GM21447 (cell line): ENCODE results near the gene HPGDS.
"Not testable (repeated sequence)": the region's sequence is repeated elsewhere in the genome, so short reads cannot be mapped to it uniquely, and the experiment has no call there.

Source experiments
- ATAC-seq: cut with Tn5 transposase; IDR thresholded peaks from one replicate; pipeline ENCODE4 v1.9.1; 2021; ENCODE audit not compliant: unreplicated experiment

Gene HPGDS

DNA sequence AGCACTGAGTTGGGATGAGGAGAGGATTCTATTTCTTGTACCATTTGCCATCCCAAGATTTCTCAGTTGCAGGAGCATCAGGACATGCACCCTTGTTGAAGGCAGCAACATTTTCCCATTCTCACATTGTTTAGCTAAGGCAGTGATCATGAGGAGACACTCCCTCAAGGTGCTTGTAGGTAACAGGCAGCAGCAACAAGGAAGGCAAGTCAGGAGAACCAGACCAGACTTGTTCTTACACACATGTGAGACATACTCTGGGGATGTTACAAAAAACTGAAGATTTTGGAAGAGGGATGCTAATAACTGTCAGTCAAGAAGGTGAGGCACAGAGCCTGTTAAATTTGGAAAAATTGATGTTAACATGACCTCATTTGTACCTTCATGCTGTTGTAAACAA, 15.5 kb upstream of the HPGDS start:
- ATAC-seq = no peak

DNA sequence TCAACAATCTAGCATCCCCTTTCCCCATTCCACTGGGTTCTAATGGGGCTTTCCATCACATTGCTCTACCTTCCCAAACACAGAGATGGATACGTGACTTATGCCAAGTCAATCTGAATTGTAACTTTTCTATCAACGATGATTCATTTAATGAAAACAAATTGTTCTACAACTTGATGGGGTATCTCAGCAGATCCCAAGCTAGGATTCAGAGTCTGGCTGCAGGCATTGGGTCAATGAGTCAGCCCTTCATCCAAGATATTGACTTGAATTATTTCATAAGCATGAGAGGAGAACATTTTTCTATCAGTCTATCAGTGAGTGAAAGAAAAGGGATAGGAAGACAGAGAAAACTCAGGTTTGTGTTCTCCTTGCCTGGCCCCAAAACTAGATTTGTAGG, 15.0 kb upstream of the HPGDS start:
- no peak for ATAC-seq

DNA sequence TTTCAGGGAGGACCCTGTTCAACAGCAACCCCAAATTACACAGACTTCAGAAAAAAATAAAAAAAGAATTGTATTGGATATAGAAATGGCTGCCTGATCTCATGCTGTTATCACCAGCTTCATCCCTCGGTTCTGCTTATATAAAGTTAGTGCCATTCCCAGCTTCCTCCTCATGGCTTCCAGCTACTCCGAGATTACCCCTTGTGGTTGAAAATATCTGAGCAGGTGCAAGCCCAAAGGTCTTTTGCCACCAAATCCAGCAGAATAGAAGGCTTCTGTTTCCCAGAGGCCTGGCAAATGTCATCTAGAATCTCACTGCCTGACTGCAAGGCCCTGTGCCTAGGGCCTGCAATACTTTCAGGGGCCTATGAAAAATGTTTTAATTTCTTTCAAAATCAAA, 13.8 kb upstream of the HPGDS start:
- no peak for ATAC-seq

DNA sequence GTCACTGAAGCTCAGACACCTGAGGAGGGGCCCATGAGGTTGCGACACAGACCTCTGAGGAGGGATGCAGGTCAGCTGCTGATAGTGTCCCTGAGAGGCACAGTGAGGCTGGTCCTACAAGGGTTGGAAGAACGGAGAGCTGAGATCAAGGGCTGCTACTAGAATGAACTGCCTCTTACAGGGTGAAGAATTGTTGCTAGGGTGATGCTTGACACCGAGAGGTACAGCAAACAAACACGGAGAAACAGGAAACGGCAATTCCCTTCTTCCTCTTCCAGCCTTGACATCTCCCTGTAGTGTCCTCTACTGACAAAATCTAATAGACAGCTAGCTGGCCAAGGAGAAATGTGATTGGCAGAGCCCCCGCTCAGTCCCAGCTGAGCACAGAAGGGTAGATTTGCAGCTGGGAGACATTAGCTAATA, 11.8 kb upstream of the HPGDS start:
- no peak for ATAC-seq

DNA sequence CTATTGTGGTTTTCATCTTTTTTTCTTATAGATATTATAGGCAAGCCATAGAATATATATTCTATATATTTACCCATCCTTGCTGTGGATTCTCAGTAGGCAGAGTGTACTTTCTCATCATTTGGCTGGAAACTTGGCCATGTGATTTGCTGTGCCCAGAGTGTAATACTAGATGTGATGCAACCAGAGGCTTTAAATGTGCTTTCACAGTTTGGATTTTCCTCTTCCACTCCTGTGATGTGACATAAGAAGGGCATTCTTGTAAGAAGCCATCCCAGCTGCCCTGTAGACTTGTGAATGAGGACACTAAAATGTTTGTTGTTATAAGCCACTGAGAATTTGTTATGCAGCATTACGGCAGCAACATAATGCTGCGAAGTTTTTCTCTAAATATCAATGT, 10.4 kb upstream of the HPGDS start:
- ATAC-seq = no peak

DNA sequence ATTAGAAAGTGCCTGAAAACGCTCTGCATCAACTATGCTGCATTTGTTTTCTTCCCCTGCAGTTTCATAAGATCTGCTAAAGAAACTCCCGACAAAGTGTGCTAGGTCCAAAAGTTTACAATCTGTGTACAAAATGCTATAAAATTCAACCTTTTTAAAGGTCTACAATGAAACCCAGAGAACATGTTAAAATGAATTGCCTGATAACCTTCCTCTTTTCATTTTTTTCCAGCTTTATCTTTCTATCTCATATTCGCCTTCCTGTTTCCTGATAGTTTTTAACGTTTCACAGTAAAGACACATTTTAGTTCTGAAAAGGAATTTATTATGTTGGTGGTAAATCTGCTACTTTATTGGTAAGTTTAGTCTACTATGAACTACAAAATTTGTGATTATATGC, 9.5 kb upstream of the HPGDS start:
- ATAC-seq = no peak

DNA sequence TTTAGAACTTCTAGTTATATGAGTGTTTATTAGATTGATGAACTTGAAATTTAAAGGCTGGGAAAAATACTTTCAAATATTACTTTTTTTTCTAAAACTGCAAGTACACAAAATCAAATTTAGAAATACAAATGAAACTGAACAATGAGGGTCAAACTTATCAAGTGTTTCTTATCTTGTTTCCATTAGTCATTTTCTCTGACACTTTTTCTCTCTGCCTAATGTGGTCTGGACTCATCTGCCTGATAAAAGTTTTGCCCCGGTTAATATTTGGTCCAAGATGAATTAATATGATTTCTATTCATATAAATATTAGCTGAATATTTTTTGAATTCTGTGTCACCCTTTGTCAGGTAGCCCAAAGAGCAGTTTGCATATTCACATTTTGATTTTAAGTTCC, 8.7 kb upstream of the HPGDS start:
- no peak for ATAC-seq

DNA sequence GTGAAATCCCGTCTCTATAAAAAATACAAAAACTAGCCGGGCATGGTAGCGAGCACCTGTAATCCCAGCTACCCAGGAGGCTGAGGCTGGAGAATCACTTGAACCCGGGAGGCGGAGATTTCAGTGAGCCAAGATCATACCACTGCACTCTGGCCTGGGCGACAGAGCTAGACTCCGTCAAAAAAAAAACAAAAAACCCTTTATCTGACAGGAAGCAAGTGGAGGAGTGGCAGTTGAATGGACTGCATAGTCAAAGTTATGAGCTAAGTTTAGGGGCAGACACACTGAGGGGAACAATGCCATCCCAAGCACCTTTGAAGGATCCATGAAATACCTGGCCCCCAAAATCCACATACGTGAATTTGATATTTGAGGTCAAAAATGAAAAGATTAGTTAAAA, 7.5 kb upstream of the HPGDS start:
- no peak for ATAC-seq

DNA sequence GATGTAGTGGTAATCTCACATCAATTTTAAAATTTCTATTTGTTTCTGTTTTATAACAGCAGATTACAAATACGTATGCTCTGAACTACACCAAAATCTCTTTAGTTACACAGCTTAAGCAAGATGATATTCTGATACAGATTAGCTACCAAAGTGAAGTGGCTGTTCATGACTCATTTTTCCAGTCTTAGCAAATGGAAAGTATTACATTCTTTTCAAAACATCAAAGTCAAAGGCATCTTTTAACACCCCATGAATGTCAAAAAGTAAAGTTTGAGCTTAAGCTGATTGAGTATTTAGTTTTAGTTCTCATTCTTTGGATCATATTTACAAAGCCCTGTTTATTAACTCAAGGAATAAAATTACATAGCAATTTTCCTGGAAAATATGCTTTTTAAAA, 6.6 kb upstream of the HPGDS start:
- no peak for ATAC-seq

DNA sequence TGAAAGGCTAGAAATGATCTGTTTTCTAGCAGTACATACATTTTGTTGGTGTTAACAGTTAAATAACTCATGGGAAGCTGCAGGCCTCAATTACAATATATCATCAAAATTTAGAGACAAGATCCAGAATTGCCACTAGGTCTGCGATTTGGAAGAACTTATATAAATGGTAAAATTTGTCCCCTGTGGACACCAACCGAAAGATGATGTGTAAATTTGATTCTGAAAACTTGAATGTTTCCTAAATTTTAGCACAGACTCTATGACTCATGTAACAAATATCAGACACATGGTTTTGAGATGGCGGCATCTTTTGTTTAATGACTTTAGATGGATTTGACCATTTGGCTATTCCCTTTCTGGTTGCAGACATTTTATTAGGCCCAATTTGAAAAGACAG, 6.0 kb upstream of the HPGDS start:
- no peak for ATAC-seq

DNA sequence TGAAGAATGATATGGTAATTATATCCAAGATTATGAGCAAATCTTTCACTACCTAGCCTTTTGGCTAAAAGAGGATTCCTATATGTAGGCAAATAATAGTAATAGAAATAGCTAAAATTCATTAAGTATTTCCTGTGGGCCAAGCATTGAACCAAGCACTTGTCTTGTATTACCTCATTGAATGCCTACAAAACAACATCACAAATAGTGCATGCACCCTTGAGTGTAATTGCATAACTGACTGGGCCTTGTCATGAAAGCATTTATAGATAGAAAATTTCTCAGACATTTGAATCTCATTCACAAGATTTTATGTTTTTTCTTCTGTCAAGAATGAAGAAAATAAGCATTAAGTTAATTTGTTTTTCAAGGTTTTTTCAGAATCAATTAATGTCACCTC, 3.9 kb upstream of the HPGDS start:
- no peak for ATAC-seq

DNA sequence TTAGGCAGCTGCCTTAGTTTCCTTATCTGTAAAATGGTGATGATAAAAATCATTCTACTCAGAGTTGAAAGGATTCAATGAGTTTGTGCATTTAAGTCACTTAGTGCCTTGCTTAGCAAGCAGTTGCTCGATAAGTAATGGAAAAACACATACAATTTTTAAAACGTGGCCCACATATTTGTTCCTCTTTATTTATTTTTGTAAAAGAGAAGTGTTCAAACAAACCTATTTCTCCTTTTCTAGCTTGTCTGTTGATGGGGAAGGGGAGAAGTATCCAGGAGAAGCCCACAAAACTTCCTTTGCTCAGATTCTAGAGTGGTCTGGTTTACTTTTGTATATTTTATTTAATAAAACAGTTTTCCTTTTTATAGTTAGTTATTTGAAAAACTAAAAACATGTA, 3.3 kb upstream of the HPGDS start:
- ATAC-seq = no peak

DNA sequence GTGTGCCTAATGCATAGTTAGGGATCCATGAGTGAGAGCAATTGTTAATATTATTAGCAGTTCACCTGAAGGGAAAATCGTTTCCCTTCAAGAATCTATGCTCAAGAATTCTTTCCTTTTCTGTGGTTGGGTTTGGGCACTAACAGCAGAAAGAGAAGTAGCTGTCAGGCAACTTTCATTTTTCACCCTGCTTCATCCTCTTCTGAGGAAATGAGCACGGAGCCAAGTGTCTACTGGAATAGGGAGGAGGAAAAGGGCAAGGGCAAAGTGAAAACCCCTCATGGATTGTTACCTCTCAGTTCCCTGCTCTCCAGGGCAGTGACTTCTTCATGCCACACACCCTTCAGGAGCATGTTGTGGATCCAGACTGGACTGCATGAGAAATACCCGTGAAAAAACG, 2.6 kb upstream of the HPGDS start:
- ATAC-seq = no peak

DNA sequence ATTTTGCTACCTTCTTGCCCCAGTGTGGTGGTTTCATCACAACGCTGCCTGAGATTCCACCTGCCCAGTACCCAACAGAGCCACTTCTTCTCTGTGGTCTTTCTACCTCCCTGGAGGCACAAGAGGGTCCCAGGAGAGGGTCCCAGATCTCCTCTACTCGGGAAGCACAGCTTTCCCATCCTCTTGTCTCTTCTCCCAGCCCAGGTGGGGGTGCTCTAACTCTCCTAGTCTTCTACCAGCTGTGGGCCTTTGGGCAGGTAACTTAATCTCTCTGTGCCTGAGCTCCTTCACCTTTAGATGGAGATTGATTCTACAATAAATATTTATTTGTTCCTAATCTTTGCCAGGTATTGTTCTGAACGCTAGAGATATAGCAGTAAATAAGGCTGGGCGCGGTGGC, 1.8 kb upstream of the HPGDS start:
- ATAC-seq = no peak

DNA sequence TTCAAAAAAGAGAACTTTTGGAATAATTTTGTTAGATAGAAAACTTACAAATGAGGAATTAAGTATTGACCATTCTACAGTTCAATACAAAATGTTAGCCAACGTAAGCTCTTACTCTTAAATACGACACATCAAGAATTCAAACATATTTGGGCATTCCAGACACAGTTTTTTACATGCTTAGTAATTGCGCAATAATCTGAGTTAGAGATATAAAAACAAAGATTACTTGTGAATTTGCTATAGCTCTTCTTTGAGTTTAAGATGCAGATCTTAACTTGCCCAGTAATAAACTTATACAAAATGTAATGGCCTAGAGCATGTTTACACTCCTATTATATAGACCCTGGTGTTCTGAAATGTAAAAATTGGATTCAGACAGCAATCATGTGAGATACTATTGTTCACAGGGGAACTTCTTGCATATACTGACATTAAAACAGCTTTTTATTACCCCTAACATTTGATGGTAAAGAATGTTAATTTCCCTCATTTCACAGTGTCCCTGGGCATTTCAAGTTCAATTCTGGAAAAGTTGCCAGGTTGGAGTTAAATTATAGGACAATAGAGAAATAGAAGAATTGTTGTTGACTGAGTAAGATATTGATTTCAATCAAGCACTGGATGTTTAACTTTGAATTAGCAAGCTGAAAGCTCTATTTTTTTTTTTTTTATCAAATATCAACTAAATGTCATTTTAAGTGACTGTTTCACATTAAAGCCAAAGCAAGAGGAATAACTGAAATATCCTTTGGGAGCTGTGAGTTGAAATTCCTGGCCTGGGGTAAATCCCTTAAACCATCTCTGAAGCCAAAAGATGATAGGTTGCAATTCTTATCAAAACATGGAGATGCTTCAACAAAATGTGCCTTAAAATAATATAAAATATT, 910 bp downstream of the HPGDS start:
- ATAC-seq = no peak

DNA sequence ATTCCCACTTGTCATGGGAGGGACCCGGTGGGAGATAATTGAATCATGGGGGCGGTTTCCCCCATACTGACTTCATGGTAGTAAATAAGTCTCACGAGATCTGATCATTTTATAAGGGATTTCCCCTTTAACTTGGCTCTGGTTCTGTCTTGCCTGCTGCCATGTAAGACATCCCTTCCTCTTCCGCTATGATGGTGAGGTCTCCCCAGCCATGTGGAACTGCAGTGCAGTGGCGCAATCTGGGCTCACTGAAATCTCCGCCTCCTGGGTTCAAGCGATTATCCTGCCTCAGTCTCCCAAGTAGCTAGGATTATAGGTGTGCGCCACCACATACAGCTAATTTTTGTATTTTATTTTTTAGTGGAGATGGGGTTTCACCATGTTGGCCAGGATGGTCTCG, 2.9 kb downstream of the HPGDS start:
- ATAC-seq = no peak

DNA sequence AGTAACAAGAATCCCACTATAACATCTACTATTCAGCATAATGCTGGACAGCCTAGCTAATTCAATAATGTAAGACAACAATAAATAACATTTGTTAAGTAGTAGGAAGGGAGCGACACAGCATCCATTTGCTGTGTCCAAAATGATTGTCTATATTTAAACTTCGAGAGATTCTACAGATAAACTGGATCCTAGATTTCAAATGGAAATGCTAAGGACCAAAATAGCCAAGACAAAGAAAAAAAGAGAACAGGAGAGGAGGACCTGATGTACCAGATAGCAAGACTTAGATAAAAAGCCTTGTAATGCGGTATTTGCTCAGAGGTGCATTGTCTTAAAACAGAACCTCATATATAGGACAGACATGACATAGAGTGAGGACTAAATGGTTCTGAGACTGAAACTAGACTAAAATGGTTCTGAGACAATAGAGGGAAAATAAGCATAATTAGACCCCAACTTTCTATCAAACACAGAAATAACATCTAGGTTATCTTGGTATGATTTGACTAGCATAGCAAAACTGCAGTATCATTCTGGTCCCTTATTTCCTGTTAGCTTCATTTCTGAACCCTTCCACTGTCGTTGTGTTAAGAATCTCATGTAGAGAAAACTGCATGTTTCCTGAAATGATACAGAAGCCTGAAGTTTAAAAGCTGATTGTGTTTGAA, 3.8 kb downstream of the HPGDS start:
- peak; percentile 45 for ATAC-seq

DNA sequence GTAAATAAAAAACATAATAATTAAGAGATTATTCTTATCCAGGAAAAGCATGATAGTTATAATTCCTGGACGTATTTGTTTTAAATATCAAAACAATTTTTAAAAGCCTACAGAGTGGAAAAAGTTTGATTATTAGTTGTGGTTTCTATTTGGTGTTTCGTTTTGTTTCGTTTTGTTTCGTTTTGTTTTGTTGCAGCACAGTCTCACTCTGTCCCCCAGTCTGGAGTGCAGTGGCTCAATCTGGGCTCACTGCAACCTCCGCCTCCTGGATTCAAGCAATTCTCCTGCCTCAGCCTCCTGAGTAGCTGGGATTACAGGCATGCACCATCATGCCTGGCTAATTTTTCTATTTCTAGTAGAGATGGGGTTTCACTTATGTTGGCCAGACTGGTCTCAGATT, 5.8 kb downstream of the HPGDS start:
- ATAC-seq = not testable (repeated sequence)

DNA sequence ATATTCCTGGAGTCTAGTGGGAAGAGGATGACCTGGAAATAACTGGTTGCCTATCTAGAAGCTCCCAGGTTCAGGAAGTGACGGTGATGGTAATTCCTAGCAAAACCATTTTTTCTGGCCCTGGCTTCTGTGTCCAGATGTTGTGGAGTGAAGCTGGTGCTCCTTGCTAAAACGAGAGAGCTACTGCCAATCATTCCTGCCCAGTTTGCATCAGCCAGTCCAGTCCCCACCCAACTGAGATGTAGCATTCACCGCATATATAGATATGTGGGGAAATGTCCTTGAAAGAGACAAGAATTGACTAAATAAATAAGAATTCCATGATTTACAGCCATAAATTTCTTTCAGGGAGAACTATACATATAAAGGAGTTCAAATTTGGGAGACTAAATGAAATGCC, 6.3 kb downstream of the HPGDS start:
- no peak for ATAC-seq

DNA sequence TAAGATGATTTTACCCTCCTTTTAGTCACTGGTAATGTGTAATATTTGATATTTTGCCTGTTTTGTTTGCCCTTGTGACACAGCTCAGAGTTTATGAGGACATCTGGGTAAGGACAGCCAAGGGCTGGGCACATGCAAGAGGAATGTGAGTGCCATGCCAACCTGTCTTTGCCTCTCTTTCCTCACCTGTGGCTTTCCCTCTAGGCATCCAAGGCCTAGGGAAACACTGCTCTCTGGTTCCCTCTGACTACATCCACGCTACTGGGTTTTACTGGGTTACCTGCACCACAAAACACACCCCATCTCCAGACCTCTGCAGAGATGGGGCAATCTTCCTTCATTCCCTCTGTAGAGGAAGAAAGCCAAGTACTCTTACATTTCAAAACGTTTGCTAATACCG, 7.7 kb downstream of the HPGDS start:
- no peak for ATAC-seq

DNA sequence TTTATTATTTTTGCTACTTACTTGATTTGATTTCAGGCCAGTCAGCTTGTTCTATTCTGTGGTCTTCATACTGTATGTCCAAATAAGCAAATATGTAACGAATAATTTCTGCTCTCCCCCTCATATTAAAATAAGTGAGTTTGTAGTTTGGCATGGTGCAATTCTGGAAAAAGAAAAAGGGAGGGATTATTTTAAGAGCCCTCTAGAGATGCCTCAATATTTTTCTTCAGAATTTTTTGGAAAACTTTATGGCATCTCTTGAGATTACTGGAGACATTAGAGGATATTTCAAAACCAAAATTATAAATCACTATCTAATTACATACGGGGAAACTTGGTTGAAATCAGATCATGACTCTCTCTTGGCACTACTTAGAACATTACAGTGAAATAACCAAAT, 8.2 kb downstream of the HPGDS start:
- ATAC-seq = no peak

DNA sequence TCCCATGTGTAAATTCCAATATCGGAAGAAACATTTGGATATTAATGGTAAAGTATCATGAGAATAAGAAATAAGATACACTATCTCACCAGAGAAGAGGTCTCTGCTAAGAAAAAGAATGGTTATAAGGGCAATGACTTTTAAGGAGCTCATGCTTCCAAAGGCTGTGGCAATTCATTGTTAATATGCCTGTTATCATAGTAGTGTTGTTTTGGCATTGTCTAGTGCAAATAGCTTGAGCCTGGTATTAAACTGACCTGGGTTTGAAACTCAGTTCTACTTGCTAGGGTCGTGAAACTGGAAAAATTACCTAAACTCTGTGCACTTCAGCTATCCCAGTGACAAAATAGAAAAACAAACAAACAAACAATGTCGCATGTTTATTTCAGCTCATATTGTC, 8.8 kb downstream of the HPGDS start:
- no peak for ATAC-seq
